ENCODE measurements around the gene NEURL3.

Gene NEURL3

DNA sequence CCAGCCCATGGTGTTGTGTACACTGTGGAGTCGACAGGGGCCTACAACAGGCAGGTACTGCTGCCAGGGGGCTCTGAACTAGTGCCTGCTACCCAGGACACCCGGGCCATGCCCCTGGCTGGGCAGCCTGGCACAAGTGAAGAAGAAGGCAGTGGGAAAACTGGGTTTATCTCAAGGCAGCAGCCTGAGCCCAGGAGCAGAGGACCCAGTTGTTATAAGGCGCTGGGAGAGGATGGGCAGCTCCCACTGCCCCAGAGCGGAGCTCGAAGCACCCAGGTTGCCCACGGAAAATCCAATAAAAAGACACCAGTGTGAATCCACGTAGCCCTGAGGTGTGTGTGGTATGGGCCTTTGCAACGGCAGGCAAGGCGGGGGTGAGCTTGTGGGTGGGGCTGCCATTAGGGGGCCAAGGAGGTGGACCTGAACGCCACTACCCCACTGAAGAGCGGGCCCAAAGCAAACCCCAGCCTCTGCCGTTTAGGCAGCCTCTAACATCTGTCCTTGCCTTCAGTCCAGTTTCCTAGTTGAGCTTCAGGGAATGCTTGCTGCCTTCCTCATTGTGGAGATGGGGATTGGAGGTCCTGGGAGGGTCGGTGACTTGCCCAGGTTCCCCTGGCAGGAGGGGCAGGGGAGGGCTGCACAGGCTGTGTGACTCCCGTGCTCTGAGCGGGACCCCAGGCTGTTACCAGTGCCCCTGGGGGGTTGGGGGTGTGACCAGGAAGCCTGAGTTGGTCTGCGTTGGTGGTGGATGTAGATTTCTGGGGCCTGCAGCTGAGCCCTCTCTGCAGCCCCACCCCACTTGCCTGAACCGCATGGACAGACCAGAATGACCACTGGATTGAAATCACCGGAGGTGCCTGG, 47.4 kb upstream of the NEURL3 start:
- Histone ChIP-seq H3K9ac (no peak overlapping the region), H3K79me2 (ENCODE audit: insufficient read depth, low read depth) (peaks cover 12% of the 10 kb centered on the region; the same call in 1 of the 2 replicates), H3K4me2 (no peak overlapping the region), H3K36me3 (ENCODE audit: insufficient read depth) (peaks cover 7% of the 10 kb centered on the region; the same call in 1 of the 2 replicates), H3K4me3 (IDR thresholded peaks at IDR 0.05; ENCODE audit: insufficient read depth, low read depth, low read length) (no peak overlapping the region), H3K4me1 (ENCODE audit: low read depth, poor library complexity, severe bottlenecking) (peaks cover 8% of the 10 kb centered on the region), H2AFZ (ENCODE audit: low read depth) (no peak overlapping the region), H3K27ac (no peak overlapping the region), H4K20me1 (ENCODE audit: insufficient read depth) (0 out of 2 replicates have a peak, but pooled peaks cover 4% of the 10 kb centered on the region), H3K27me3 (ENCODE audit: insufficient read depth, low read depth) (no peaks in the 10 kb centered on the region)
- TF ChIP-seq, protein P1, sequence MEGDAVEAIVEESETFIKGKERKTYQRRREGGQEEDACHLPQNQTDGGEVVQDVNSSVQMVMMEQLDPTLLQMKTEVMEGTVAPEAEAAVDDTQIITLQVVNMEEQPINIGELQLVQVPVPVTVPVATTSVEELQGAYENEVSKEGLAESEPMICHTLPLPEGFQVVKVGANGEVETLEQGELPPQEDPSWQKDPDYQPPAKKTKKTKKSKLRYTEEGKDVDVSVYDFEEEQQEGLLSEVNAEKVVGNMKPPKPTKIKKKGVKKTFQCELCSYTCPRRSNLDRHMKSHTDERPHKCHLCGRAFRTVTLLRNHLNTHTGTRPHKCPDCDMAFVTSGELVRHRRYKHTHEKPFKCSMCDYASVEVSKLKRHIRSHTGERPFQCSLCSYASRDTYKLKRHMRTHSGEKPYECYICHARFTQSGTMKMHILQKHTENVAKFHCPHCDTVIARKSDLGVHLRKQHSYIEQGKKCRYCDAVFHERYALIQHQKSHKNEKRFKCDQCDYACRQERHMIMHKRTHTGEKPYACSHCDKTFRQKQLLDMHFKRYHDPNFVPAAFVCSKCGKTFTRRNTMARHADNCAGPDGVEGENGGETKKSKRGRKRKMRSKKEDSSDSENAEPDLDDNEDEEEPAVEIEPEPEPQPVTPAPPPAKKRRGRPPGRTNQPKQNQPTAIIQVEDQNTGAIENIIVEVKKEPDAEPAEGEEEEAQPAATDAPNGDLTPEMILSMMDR (conservative IDR thresholded peaks at IDR 0.05; ENCODE audit: low read depth, low read length) = no peak

- Histone ChIP-seq H2AFZ (ENCODE audit: low read depth) (no peak overlapping the region), H3K27ac (no peak overlapping the region), H3K79me2 (ENCODE audit: insufficient read depth, low read depth) (peaks cover 19% of the 10 kb centered on the region), H3K36me3 (ENCODE audit: insufficient read depth) (peaks cover 7% of the 10 kb centered on the region; the same call in 1 of the 2 replicates), H3K4me1 (ENCODE audit: low read depth, poor library complexity, severe bottlenecking) (peaks cover 16% of the 10 kb centered on the region), H3K4me2 (no peak overlapping the region), H3K27me3 (ENCODE audit: insufficient read depth, low read depth) (no peaks in the 10 kb centered on the region), H3K4me3 (IDR thresholded peaks at IDR 0.05; ENCODE audit: insufficient read depth, low read depth, low read length) (no peak overlapping the region), H3K9ac (no peak overlapping the region), H4K20me1 (ENCODE audit: insufficient read depth) (peaks cover 6% of the 10 kb centered on the region; the same call in 1 of the 2 replicates)
- TF ChIP-seq, protein P1 (conservative IDR thresholded peaks at IDR 0.05; ENCODE audit: low read depth, low read length) = no peak
These were observed 46.6 kb upstream of the NEURL3 start for GRCh38 chr2:96551605-96552314.

GRCh38 chr2:96550787-96551604, 45.8 kb upstream of the NEURL3 start:
- H3K4me2 ChIP-seq = no peak overlapping the region
- no peak overlapping the region for H3K9ac ChIP-seq
- no peaks in the 10 kb centered on the region for H3K27me3 ChIP-seq (ENCODE audit: insufficient read depth, low read depth)
- H3K4me1 ChIP-seq (ENCODE audit: low read depth, poor library complexity, severe bottlenecking) = peaks cover 24% of the 10 kb centered on the region
- no peak overlapping the region for H3K27ac ChIP-seq
- H4K20me1 ChIP-seq (ENCODE audit: insufficient read depth) = peaks cover 14% of the 10 kb centered on the region
- H3K4me3 ChIP-seq (IDR thresholded peaks at IDR 0.05; ENCODE audit: insufficient read depth, low read depth, low read length) = no peak overlapping the region
- TF ChIP-seq, protein P1 (conservative IDR thresholded peaks at IDR 0.05; ENCODE audit: low read depth, low read length) = no peak
- H3K79me2 ChIP-seq (ENCODE audit: insufficient read depth, low read depth) = peaks cover 27% of the 10 kb centered on the region
- no peak overlapping the region for H2AFZ ChIP-seq (ENCODE audit: low read depth)
- peaks cover 8% of the 10 kb centered on the region; the same call in 1 of the 2 replicates for H3K36me3 ChIP-seq (ENCODE audit: insufficient read depth)

Measured in KMS-11 (cell line).